Effector memory CD4-positive, alpha-beta T cell (primary cell): Measurements from ENCODE around the gene MTA1.

ENCODE experiments used
- DNase-seq, 3 donors: peaks; one replicate each; pipeline ENCODE4 v3.0.0-alpha.2; 2020
- H3K27ac ChIP-seq: 2 replicates; pipeline ENCODE4 v1.7.0; 2013; ENCODE audit warnings: mild to moderate bottlenecking, low read length, moderate library complexity; ENCODE audit not compliant: insufficient read depth, poor library complexity, severe bottlenecking
- H3K27me3 ChIP-seq: replicated peaks from 2 replicates; pipeline ENCODE4 v1.7.0; 2013; ENCODE audit warnings: mild to moderate bottlenecking, low read length; ENCODE audit not compliant: insufficient read depth, control insufficient read depth, poor library complexity, severe bottlenecking
- H3K36me3 ChIP-seq: 2 replicates; pipeline ENCODE4 v1.7.0; 2013; ENCODE audit warnings: mild to moderate bottlenecking, low read length, moderate library complexity; ENCODE audit not compliant: control insufficient read depth, insufficient read depth
- H3K4me1 ChIP-seq: 2 replicates; pipeline ENCODE4 v1.7.0; 2013; ENCODE audit warnings: low read length, mild to moderate bottlenecking; ENCODE audit not compliant: control insufficient read depth, insufficient read depth, poor library complexity, severe bottlenecking
- H3K4me3 ChIP-seq: 2 replicates; pipeline ENCODE4 v1.7.0; 2013; ENCODE audit warnings: low read length, low read depth, mild to moderate bottlenecking; ENCODE audit not compliant: insufficient read depth, poor library complexity, severe bottlenecking
- H3K9me3 ChIP-seq: 2 replicates; pipeline ENCODE4 v1.7.0; 2013; ENCODE audit warnings: mild to moderate bottlenecking, low read length, moderate library complexity; ENCODE audit not compliant: control insufficient read depth

Gene MTA1

GRCh38 chr14:105482486-105483110, 63.0 kb downstream of the MTA1 start:
- Histone ChIP-seq H3K36me3 (no peaks in the 10 kb centered on the region), H3K27ac (peak overlapping the region; percentile 100), H3K4me3 (no peak overlapping the region), H3K9me3 (no peaks in the 10 kb centered on the region), H3K27me3 (no peaks in the 10 kb centered on the region), H3K4me1 (peaks cover 80% of the 10 kb centered on the region)
- DNase-seq, result no peak

GRCh38 chr14:105483300-105484068, 63.9 kb downstream of the MTA1 start:
- no peaks in the 10 kb centered on the region for H3K27me3 ChIP-seq
- H3K27ac ChIP-seq, result peak overlapping the region; percentile 100

GRCh38 chr14:105484069-105484996, 64.7 kb downstream of the MTA1 start:
- H3K4me3 ChIP-seq, result no peak overlapping the region
- peak overlapping the region; percentile 100 for H3K27ac ChIP-seq
- peak in 2 of 3 donors; percentile 55 to 56 for DNase-seq
- H3K36me3 ChIP-seq, result no peaks in the 10 kb centered on the region
- H3K9me3 ChIP-seq, result no peaks in the 10 kb centered on the region
- peaks cover 86% of the 10 kb centered on the region for H3K4me1 ChIP-seq
- no peaks in the 10 kb centered on the region for H3K27me3 ChIP-seq

More at GRCh38 chr14:105483300-105484068, 63.9 kb downstream of the MTA1 start:
- DNase-seq, result no peak
- H3K36me3 ChIP-seq, result no peaks in the 10 kb centered on the region
- no peak overlapping the region for H3K4me3 ChIP-seq
- H3K9me3 ChIP-seq, result no peaks in the 10 kb centered on the region
- peaks cover 79% of the 10 kb centered on the region for H3K4me1 ChIP-seq

- Histone ChIP-seq H3K27ac (peak overlapping the region; percentile 100), H3K4me3 (no peak overlapping the region), H3K36me3 (no peaks in the 10 kb centered on the region), H3K27me3 (no peaks in the 10 kb centered on the region), H3K9me3 (no peaks in the 10 kb centered on the region), H3K4me1 (peaks cover 86% of the 10 kb centered on the region)
- DNase-seq, result no peak
Observed at GRCh38 chr14:105484997-105485393, 65.4 kb downstream of the MTA1 start.

GRCh38 chr14:105485739-105486162, 66.1 kb downstream of the MTA1 start:
- no peaks in the 10 kb centered on the region for H3K36me3 ChIP-seq
- H3K4me3 ChIP-seq, result no peak overlapping the region
- no peaks in the 10 kb centered on the region for H3K9me3 ChIP-seq
- peak overlapping the region; percentile 100 for H3K27ac ChIP-seq
- peak; percentile 54 to 72 (median 56) for DNase-seq
- H3K27me3 ChIP-seq, result no peaks in the 10 kb centered on the region
- H3K4me1 ChIP-seq, result peaks cover 83% of the 10 kb centered on the region

- H3K4me1 ChIP-seq, result peaks cover 76% of the 10 kb centered on the region
- no peaks in the 10 kb centered on the region for H3K36me3 ChIP-seq
- H3K27me3 ChIP-seq, result no peaks in the 10 kb centered on the region
- peak within 1 kb of the TSS; percentile 100 for H3K27ac ChIP-seq
- H3K4me3 ChIP-seq, result peak within 1 kb of the TSS; percentile 71
- H3K9me3 ChIP-seq, result no peaks in the 10 kb centered on the region
- no peak for DNase-seq
Observed at GRCh38 chr14:105486163-105486973, 66.7 kb downstream of the MTA1 start, which contains the start of gene CRIP1. Gene CRIP1 (plus strand): TSS chr14:105486886. CDS start chr14:105487260, 374 bp downstream.

- Histone ChIP-seq H3K4me3 (peak overlapping the region; percentile 71), H3K9me3 (no peaks in the 10 kb centered on the region), H3K36me3 (no peaks in the 10 kb centered on the region), H3K4me1 (peaks cover 75% of the 10 kb centered on the region), H3K27me3 (no peaks in the 10 kb centered on the region), H3K27ac (peak overlapping the region; percentile 100)
- peak; percentile 49 to 58 (median 52) for DNase-seq
Observed at GRCh38 chr14:105486974-105487448, 67.4 kb downstream of the MTA1 start.

- H3K27ac ChIP-seq, result peak overlapping the region; percentile 100
- H3K27me3 ChIP-seq, result no peaks in the 10 kb centered on the region
- no peaks in the 10 kb centered on the region for H3K9me3 ChIP-seq
- H3K36me3 ChIP-seq, result no peaks in the 10 kb centered on the region
- DNase-seq, result peak; percentile 65 to 71 (median 68)
- H3K4me3 ChIP-seq, result peak overlapping the region; percentile 71
- H3K4me1 ChIP-seq, result peaks cover 70% of the 10 kb centered on the region
Observed at GRCh38 chr14:105487449-105487985, 67.9 kb downstream of the MTA1 start.
